Keratinocyte (primary cell): ENCODE results near the gene APOL1. TPM values are rescaled to one million over a fixed set of nuclear protein-coding genes. Genes with fewer than 3 reads are reported as not detected.

Experiments used
- DNase-seq: peaks from one replicate; pipeline ENCODE4 v3.0.0-alpha.2; 2011; ENCODE audit warnings: low read depth, missing footprints, low spot score
- FAIRE-seq: peaks from 2 replicates; lab custom pipeline; 2011; peaks lifted over from hg19 to GRCh38; lab: Jason Lieb, UNC
- H2AFZ ChIP-seq: 2 replicates; pipeline ENCODE4 v1.6.0; 2012; ENCODE audit warnings: low read length, control low read depth, inconsistent platforms; ENCODE audit not compliant: control insufficient read depth
- H3K27ac ChIP-seq: 2 replicates; pipeline ENCODE4 v1.5.1; 2011; ENCODE audit warnings: low read length; ENCODE audit not compliant: control insufficient read depth, insufficient read depth
- H3K27me3 ChIP-seq: 3 replicates; pipeline ENCODE4 v1.6.0; 2011; ENCODE audit warnings: low read length; ENCODE audit not compliant: control insufficient read depth, insufficient read depth; ENCODE audit errors: extremely low read depth
- H3K36me3 ChIP-seq, 2 experiments: 2 replicates in 1 of 2; 3 replicates in 1 of 2; pipeline ENCODE4 v1.5.1; 2011; ENCODE audit warnings: low read length in 2 of 2, mild to moderate bottlenecking in 1 of 2; ENCODE audit not compliant: control insufficient read depth in 2 of 2, insufficient read depth in 2 of 2; ENCODE audit errors: extremely low read depth in 1 of 2
- H3K4me1 ChIP-seq: 3 replicates; pipeline ENCODE4 v1.5.1; 2011; ENCODE audit warnings: low read length; ENCODE audit not compliant: control insufficient read depth, insufficient read depth; ENCODE audit errors: extremely low read depth
- H3K4me2 ChIP-seq: 3 replicates; pipeline ENCODE4 v1.6.0; 2011; ENCODE audit warnings: low read depth, low read length; ENCODE audit not compliant: control insufficient read depth, insufficient read depth; ENCODE audit errors: extremely low read depth
- H3K4me3 ChIP-seq, 3 experiments: fragments of 200-600 bp in 1 of 3; sonication (generic) in 1 of 3; 2 replicates in 2 of 3; 3 replicates in 1 of 3; pipeline ENCODE4 v1.5.1; 2011 to 2016; ENCODE audit warnings: low read length in 3 of 3, mild to moderate bottlenecking in 3 of 3, control low read depth in 2 of 3, inconsistent platforms in 1 of 3, low read depth in 1 of 3, mixed read lengths in 1 of 3, mixed run types in 1 of 3, moderate library complexity in 1 of 3; ENCODE audit not compliant: control insufficient read depth in 2 of 3, insufficient read depth in 2 of 3; ENCODE audit errors: extremely low read depth in 1 of 3
- H3K79me2 ChIP-seq: 2 replicates; pipeline ENCODE4 v1.6.0; 2012; ENCODE audit warnings: low read length; ENCODE audit not compliant: control insufficient read depth, insufficient read depth
- H3K9ac ChIP-seq: 3 replicates; pipeline ENCODE4 v1.6.0; 2011; ENCODE audit warnings: low read length; ENCODE audit not compliant: control insufficient read depth, insufficient read depth; ENCODE audit errors: extremely low read depth
- H3K9me1 ChIP-seq: 3 replicates; pipeline ENCODE4 v1.6.0; 2011; ENCODE audit warnings: low read length; ENCODE audit not compliant: control insufficient read depth, insufficient read depth; ENCODE audit errors: extremely low read depth
- H3K9me3 ChIP-seq: 2 replicates; pipeline ENCODE4 v1.5.1; 2012; ENCODE audit warnings: low read depth, low read length; ENCODE audit not compliant: control insufficient read depth
- H4K20me1 ChIP-seq: 3 replicates; pipeline ENCODE4 v1.6.0; 2011; ENCODE audit warnings: low read length; ENCODE audit not compliant: control insufficient read depth, insufficient read depth; ENCODE audit errors: extremely low read depth
- CTCF ChIP-seq, 3 experiments: IDR thresholded peaks in 1 of 3; conservative IDR thresholded peaks in 1 of 3; optimal IDR thresholded peaks in 1 of 3; 2 replicates in 2 of 3; 3 replicates in 1 of 3; pipeline versions ENCODE3 to v1.5.1; 2011; ENCODE audit warnings: low read length in 3 of 3, mild to moderate bottlenecking in 3 of 3, moderate library complexity in 2 of 3, control low read depth in 1 of 3, inconsistent platforms in 1 of 3; ENCODE audit not compliant: insufficient read depth in 2 of 3; ENCODE audit errors: extremely low read depth in 1 of 3
- EZH2 ChIP-seq: IDR thresholded peaks from one replicate; pipeline ENCODE4 v1.6.1; 2012; ENCODE audit warnings: inconsistent platforms, mild to moderate bottlenecking, low read length, moderate library complexity
- dilution Hi-C: fragments of 300-500 bp; cut with MboI; formaldehyde crosslinking; loops from one replicate; pipeline ENCODE4 v1.7.0; 2020; ENCODE audit warnings: low sequenced_read_pairs; ENCODE audit not compliant: extremely low pct_ligation_motif_present
- polyA plus RNA-seq, 5 experiments: library from polyadenylated mRNA; depleted of rRNA in 3 of 5; stranded (reverse) in 3 of 5; stranded (forward) in 1 of 5; unstranded in 1 of 5; fragments of >200 nt; gene quantifications; 1 replicate in 1 of 5; 2 replicates in 3 of 5; 3 replicates in 1 of 5; pipeline versions ENCODE4 v1.2.1 to v1.2.3, GENCODE V29; 2011 to 2012; ENCODE audit warnings: missing spikeins in 2 of 5, low read depth in 1 of 5, low replicate concordance in 1 of 5

APOL1 gene
- polyA plus RNA-seq, 1 donor (not counting 4 experiments of a cell fraction or from before 2014, with no cell fraction given), result 3.0 TPM

DNA sequence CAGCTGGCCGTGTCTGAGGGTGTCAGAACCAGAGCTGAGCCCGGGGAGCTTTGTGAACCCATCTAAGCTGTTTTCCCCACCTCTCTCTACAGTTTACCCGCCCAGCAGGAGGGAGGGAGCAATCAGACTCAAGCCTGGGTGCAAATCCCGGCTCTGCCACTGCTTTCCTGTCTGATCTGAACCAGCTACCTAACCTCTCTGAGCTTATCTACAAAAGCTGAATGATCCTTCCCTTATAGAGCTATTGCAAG, 13.9 kb upstream of the APOL1 start:
- no peak for FAIRE-seq
- dilution Hi-C loops, result no loop called here
- peaks cover 16% of the 10 kb centered on the region for H3K4me1 ChIP-seq

GRCh38 chr22:36239401-36240171, 13.3 kb upstream of the APOL1 start, which contains the start of gene APOL2:
APOL2 (minus strand) TSS chr22:36239527; CDS start chr22:36233162, 6,365 bp downstream.
- peaks cover 0 to 3% of the 10 kb centered on the region in 2 experiments for H3K36me3 ChIP-seq
- no peaks in the 10 kb centered on the region for H3K27me3 ChIP-seq
- peaks cover 16% of the 10 kb centered on the region for H3K4me1 ChIP-seq
- no peak for TF ChIP-seq EZH2
- TF ChIP-seq CTCF (optimal IDR thresholded peaks at IDR 0.05 in 1 of 3, IDR thresholded peaks at IDR 0.05 in 1 of 3, conservative IDR thresholded peaks at IDR 0.05 in 1 of 3; ENCODE audit: extremely low read depth in 1 of 3, insufficient read depth in 2 of 3, low read length in 3 of 3), result peak; percentile 76 to 86 (median 81)
- peak within 1 kb of the TSS; percentile 72 for H2AFZ ChIP-seq
- H3K4me2 ChIP-seq, result peak within 1 kb of the TSS; percentile 99
- no peaks in the 10 kb centered on the region for H4K20me1 ChIP-seq
- dilution Hi-C loops, result no loop called here
- peaks cover 18% of the 10 kb centered on the region for H3K79me2 ChIP-seq
- peak within 1 kb of the TSS; percentile 78 for H3K9ac ChIP-seq
- peak; percentile 60 for DNase-seq
- H3K9me1 ChIP-seq, result no peaks in the 10 kb centered on the region
- no peaks in the 10 kb centered on the region for H3K9me3 ChIP-seq
- peak; percentile 98 for FAIRE-seq
- H3K4me3 ChIP-seq, result peak within 1 kb of the TSS; percentile 51 to 85 (median 72)
- H3K27ac ChIP-seq, result peak within 1 kb of the TSS; percentile 53

More for the DNA sequence above, 13.9 kb upstream of the APOL1 start:
- Histone ChIP-seq H3K9me1 (no peaks in the 10 kb centered on the region), H3K9me3 (no peaks in the 10 kb centered on the region), H4K20me1 (no peaks in the 10 kb centered on the region), H3K4me2 (peak overlapping the region; percentile 99), H3K27ac (peak overlapping the region; percentile 53), H3K79me2 (peaks cover 18% of the 10 kb centered on the region), H3K36me3 (peaks cover 0 to 3% of the 10 kb centered on the region in 2 experiments), H3K27me3 (no peaks in the 10 kb centered on the region), H2AFZ (peak overlapping the region; percentile 72), H3K9ac (peak overlapping the region; percentile 78), H3K4me3 (peak overlapping the region; percentile 51 to 85 (median 72))
- TF ChIP-seq EZH2, result no peak
- no peak for TF ChIP-seq CTCF (optimal IDR thresholded peaks at IDR 0.05 in 1 of 3, IDR thresholded peaks at IDR 0.05 in 1 of 3, conservative IDR thresholded peaks at IDR 0.05 in 1 of 3; ENCODE audit: extremely low read depth in 1 of 3, insufficient read depth in 2 of 3, low read length in 3 of 3)
- no peak for DNase-seq
